Measurements from ENCODE around the gene KIF25.

The KIF25 gene

GRCh38 chr6:168058691-168059551 lies 61.5 kb downstream of the KIF25 start:
- TF ChIP-seq CTCF (IDR thresholded peaks at IDR 0.05; ENCODE audit: extremely low read depth, missing control alignments) = no peak
- no peak for DNase-seq (ENCODE audit: low spot score)

GRCh38 chr6:168060521-168060931 lies 63.1 kb downstream of the KIF25 start:
- no peak for DNase-seq (ENCODE audit: low spot score)
- no peak for TF ChIP-seq CTCF (IDR thresholded peaks at IDR 0.05; ENCODE audit: extremely low read depth, missing control alignments)

- no peak for DNase-seq (ENCODE audit: low spot score)
- TF ChIP-seq CTCF (IDR thresholded peaks at IDR 0.05; ENCODE audit: extremely low read depth, missing control alignments) = no peak
Measured at GRCh38 chr6:168061269-168062210, 64.1 kb downstream of the KIF25 start.

GRCh38 chr6:168062346-168063289 lies 65.1 kb downstream of the KIF25 start:
- TF ChIP-seq CTCF (IDR thresholded peaks at IDR 0.05; ENCODE audit: extremely low read depth, missing control alignments) = no peak
- DNase-seq (ENCODE audit: low spot score) = no peak

- no peak for TF ChIP-seq CTCF (IDR thresholded peaks at IDR 0.05; ENCODE audit: extremely low read depth, missing control alignments)
- DNase-seq (ENCODE audit: low spot score) = no peak
Measured at GRCh38 chr6:168063431-168063830, 66.0 kb downstream of the KIF25 start.

GRCh38 chr6:168064226-168064807 lies 66.8 kb downstream of the KIF25 start:
- no peak for DNase-seq (ENCODE audit: low spot score)
- no peak for TF ChIP-seq CTCF (IDR thresholded peaks at IDR 0.05; ENCODE audit: extremely low read depth, missing control alignments)
